ENCODE measurements around the gene CASP9.
A peak's percentile ranks its signal among the peaks of the same experiment; 100 is the strongest.

CASP9 gene

DNA sequence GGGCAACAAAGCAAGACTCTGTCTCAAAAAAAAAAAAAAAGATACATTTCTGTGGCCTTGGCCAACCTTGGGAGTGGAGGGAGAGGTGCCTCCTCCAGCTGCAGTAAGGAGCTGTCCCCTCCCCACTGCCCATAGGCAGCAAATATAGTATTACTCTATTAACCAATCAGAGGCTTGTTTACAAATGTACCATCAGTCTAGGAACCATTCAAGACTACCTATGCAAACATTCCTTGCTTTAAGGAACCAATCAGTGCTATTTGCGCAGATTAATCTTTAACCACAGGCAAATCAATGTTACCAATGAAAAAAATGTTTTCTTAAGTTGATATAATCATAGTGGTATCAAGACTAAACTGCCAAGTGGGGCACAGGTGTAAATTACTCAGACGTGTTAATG, 66.4 kb downstream of the CASP9 start:
- no peak overlapping the region for H4K91ac ChIP-seq (ENCODE audit: low read length)
- H2BK120ac ChIP-seq (ENCODE audit: low read depth, low read length) = no peak overlapping the region
- no peak overlapping the region for H2AK5ac ChIP-seq (ENCODE audit: low read length, severe bottlenecking)
- no peak overlapping the region for H3K23ac ChIP-seq (ENCODE audit: low read length in 2 of 2)
- H2BK12ac ChIP-seq (ENCODE audit: low read length in 2 of 2) = no peak overlapping the region
- H2BK15ac ChIP-seq (ENCODE audit: low read depth, poor library complexity, severe bottlenecking) = no peak overlapping the region
- H3K79me1 ChIP-seq (replicated peaks; ENCODE audit: low read length, poor library complexity, severe bottlenecking) = no peaks in the 10 kb centered on the region
- no peaks in the 10 kb centered on the region for H3K36me3 ChIP-seq (ENCODE audit: control insufficient read depth in 1 of 2, insufficient read depth in 2 of 2, low read depth in 1 of 2, low read length in 2 of 2)
- peaks cover 0 to 3% of the 10 kb centered on the region in 2 experiments for H3K27me3 ChIP-seq (ENCODE audit: control insufficient read depth in 1 of 2, insufficient read depth in 1 of 2, low read length in 2 of 2)
- H3K4me1 ChIP-seq (ENCODE audit: control insufficient read depth, insufficient read depth, low read depth, low read length) = peaks cover 5% of the 10 kb centered on the region
- no peak overlapping the region for H3K4me3 ChIP-seq (ENCODE audit: insufficient read depth in 1 of 2, low read depth in 1 of 2, low read length in 2 of 2)
- no peak overlapping the region for H3K4me2 ChIP-seq (ENCODE audit: low read length, poor library complexity, severe bottlenecking)
- H4K8ac ChIP-seq (ENCODE audit: low read length) = no peak overlapping the region
- no peak overlapping the region for H3K4ac ChIP-seq (ENCODE audit: low read depth in 1 of 2, low read length in 2 of 2)
- 60% methylated on average over 1 of the region's 2 CpGs for WGBS
- H3K9me3 ChIP-seq (ENCODE audit: control insufficient read depth, low read length) = no peaks in the 10 kb centered on the region
- no peak overlapping the region for H2AFZ ChIP-seq (ENCODE audit: low read depth, low read length)
- no peak for DNase-seq
- H3K18ac ChIP-seq (ENCODE audit: low read depth in 1 of 2, low read length in 2 of 2) = no peak overlapping the region
- no peak overlapping the region for H3K27ac ChIP-seq (ENCODE audit: low read length, poor library complexity, severe bottlenecking)
- H3K14ac ChIP-seq (ENCODE audit: low read length in 2 of 2) = no peak overlapping the region
- no peak overlapping the region for H2BK5ac ChIP-seq (ENCODE audit: low read depth, low read length, poor library complexity, severe bottlenecking)
- no peak overlapping the region for H3K9ac ChIP-seq (ENCODE audit: low read length)

DNA sequence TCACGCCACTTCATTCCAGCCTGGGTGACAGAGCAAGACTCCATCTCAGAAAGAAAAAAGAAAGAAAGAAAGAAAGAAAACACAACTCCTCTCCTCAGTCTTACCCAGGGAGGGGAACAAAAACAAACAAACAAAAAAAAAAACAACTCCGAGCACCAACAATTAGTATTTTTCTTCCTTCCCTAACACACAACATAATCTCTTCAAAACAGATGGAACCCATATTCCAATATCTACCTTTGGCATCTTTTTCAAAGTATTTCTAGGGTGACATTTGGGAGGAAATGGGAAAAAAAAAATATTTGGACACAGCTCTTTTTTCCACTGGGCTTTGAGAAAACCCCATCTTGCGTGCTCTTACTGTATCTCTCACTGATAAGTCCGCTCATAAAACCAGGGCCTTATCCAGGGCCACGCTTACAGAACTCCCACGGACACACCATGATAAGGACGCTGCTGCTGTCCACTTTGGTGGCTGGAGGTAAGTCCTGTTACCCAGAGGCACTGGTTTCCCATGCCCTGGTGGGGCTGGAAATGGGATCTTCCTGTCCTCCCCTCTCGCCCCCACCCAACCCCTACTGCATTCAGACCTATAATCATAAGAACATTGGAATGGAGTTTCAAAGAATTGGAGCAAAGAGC, 67.6 kb downstream of the CASP9 start, which contains the start of gene CELA2A:
TSS of gene CELA2A (plus strand) at position 420 of the 642 bp plus-strand sequence. CDS start at position 442, 22 bp downstream.
- Histone ChIP-seq H3K23ac (ENCODE audit: low read length in 2 of 2) (no peak within 1 kb of the TSS), H2BK120ac (ENCODE audit: low read depth, low read length) (no peak within 1 kb of the TSS), H2AK5ac (ENCODE audit: low read length, severe bottlenecking) (no peak within 1 kb of the TSS), H3K9ac (ENCODE audit: low read length) (no peak within 1 kb of the TSS), H3K18ac (ENCODE audit: low read depth in 1 of 2, low read length in 2 of 2) (no peak within 1 kb of the TSS), H3K4ac (ENCODE audit: low read depth in 1 of 2, low read length in 2 of 2) (no peak within 1 kb of the TSS), H3K4me2 (ENCODE audit: low read length, poor library complexity, severe bottlenecking) (no peak within 1 kb of the TSS), H4K8ac (ENCODE audit: low read length) (no peak within 1 kb of the TSS), H3K4me3 (ENCODE audit: insufficient read depth in 1 of 2, low read depth in 1 of 2, low read length in 2 of 2) (no peak within 1 kb of the TSS), H3K9me3 (ENCODE audit: control insufficient read depth, low read length) (no peaks in the 10 kb centered on the region), H3K27me3 (ENCODE audit: control insufficient read depth in 1 of 2, insufficient read depth in 1 of 2, low read length in 2 of 2) (peaks cover 0 to 3% of the 10 kb centered on the region in 2 experiments), H2BK15ac (ENCODE audit: low read depth, poor library complexity, severe bottlenecking) (no peak within 1 kb of the TSS), H3K14ac (ENCODE audit: low read length in 2 of 2) (no peak within 1 kb of the TSS), H2BK12ac (ENCODE audit: low read length in 2 of 2) (no peak within 1 kb of the TSS), H2AFZ (ENCODE audit: low read depth, low read length) (no peak within 1 kb of the TSS), H3K79me1 (replicated peaks; ENCODE audit: low read length, poor library complexity, severe bottlenecking) (no peaks in the 10 kb centered on the region), H2BK5ac (ENCODE audit: low read depth, low read length, poor library complexity, severe bottlenecking) (no peak within 1 kb of the TSS), H3K27ac (ENCODE audit: low read length, poor library complexity, severe bottlenecking) (no peak within 1 kb of the TSS), H3K4me1 (ENCODE audit: control insufficient read depth, insufficient read depth, low read depth, low read length) (peaks cover 5% of the 10 kb centered on the region), H3K36me3 (ENCODE audit: control insufficient read depth in 1 of 2, insufficient read depth in 2 of 2, low read depth in 1 of 2, low read length in 2 of 2) (no peaks in the 10 kb centered on the region), H4K91ac (ENCODE audit: low read length) (no peak within 1 kb of the TSS)
- no peak for DNase-seq
- 91% methylated on average over 7 of the region's 8 CpGs for WGBS

DNA sequence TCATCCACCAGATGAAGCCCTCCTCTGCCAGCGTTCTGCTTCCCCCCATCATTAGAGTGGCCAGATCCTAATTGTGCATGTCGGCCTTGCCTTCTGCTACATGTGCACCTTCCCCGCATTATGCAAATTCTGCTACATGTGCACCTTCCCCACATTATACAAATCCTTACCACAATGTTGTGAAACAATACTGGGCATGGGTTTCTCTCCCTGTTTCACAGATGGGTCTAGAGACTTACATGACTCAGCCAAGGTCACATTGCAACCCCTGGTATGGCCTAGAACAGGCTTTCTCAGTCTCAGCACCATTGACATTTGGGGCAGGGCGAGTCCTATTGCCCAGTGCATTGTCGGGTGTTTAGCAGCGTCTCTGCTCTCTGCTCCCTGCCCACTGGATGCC, 68.5 kb downstream of the CASP9 start:
- Histone ChIP-seq H4K8ac (ENCODE audit: low read length) (no peak overlapping the region), H2AK5ac (ENCODE audit: low read length, severe bottlenecking) (no peak overlapping the region), H2AFZ (ENCODE audit: low read depth, low read length) (no peak overlapping the region), H3K27me3 (ENCODE audit: control insufficient read depth in 1 of 2, insufficient read depth in 1 of 2, low read length in 2 of 2) (peaks cover 0 to 3% of the 10 kb centered on the region in 2 experiments), H4K91ac (ENCODE audit: low read length) (no peak overlapping the region), H3K14ac (ENCODE audit: low read length in 2 of 2) (no peak overlapping the region), H3K9ac (ENCODE audit: low read length) (no peak overlapping the region), H2BK12ac (ENCODE audit: low read length in 2 of 2) (no peak overlapping the region), H3K79me1 (replicated peaks; ENCODE audit: low read length, poor library complexity, severe bottlenecking) (no peaks in the 10 kb centered on the region), H3K23ac (ENCODE audit: low read length in 2 of 2) (no peak overlapping the region), H3K9me3 (ENCODE audit: control insufficient read depth, low read length) (no peaks in the 10 kb centered on the region), H3K4me2 (ENCODE audit: low read length, poor library complexity, severe bottlenecking) (no peak overlapping the region), H3K18ac (ENCODE audit: low read depth in 1 of 2, low read length in 2 of 2) (no peak overlapping the region), H2BK120ac (ENCODE audit: low read depth, low read length) (no peak overlapping the region), H3K4me3 (ENCODE audit: insufficient read depth in 1 of 2, low read depth in 1 of 2, low read length in 2 of 2) (no peak overlapping the region), H3K4me1 (ENCODE audit: control insufficient read depth, insufficient read depth, low read depth, low read length) (peaks cover 5% of the 10 kb centered on the region), H2BK5ac (ENCODE audit: low read depth, low read length, poor library complexity, severe bottlenecking) (no peak overlapping the region), H3K36me3 (ENCODE audit: control insufficient read depth in 1 of 2, insufficient read depth in 2 of 2, low read depth in 1 of 2, low read length in 2 of 2) (no peaks in the 10 kb centered on the region), H3K27ac (ENCODE audit: low read length, poor library complexity, severe bottlenecking) (no peak overlapping the region), H3K4ac (ENCODE audit: low read depth in 1 of 2, low read length in 2 of 2) (no peak overlapping the region), H2BK15ac (ENCODE audit: low read depth, poor library complexity, severe bottlenecking) (no peak overlapping the region)
- 94% methylated on average over 6 of the region's 6 CpGs for WGBS
- peak; percentile 43 for DNase-seq

DNA sequence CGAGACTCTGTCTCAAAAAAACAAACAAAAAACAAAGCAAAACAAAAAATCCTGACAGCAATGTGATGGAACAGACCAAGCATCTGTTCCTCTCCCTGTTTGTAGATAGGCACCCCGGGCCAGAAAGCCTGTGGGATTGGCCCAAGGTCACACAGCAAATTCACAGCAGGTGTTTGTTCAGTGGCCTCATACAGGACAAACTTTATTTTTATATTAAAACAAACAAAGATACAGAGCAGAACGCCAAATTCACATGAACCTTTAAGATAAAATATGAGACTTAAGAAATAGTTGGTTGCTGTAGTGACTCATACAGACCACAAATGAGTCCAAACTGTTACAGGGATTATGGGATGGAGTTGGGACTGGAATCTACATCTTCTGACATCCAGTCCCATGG, 69.8 kb downstream of the CASP9 start:
- Histone ChIP-seq H2BK15ac (ENCODE audit: low read depth, poor library complexity, severe bottlenecking) (no peak overlapping the region), H3K9ac (ENCODE audit: low read length) (no peak overlapping the region), H3K14ac (ENCODE audit: low read length in 2 of 2) (no peak overlapping the region), H3K4me3 (ENCODE audit: insufficient read depth in 1 of 2, low read depth in 1 of 2, low read length in 2 of 2) (no peak overlapping the region), H2AFZ (ENCODE audit: low read depth, low read length) (no peak overlapping the region), H2BK120ac (ENCODE audit: low read depth, low read length) (no peak overlapping the region), H3K4me1 (ENCODE audit: control insufficient read depth, insufficient read depth, low read depth, low read length) (peaks cover 5% of the 10 kb centered on the region), H2BK12ac (ENCODE audit: low read length in 2 of 2) (no peak overlapping the region), H3K27me3 (ENCODE audit: control insufficient read depth in 1 of 2, insufficient read depth in 1 of 2, low read length in 2 of 2) (peaks cover 0 to 3% of the 10 kb centered on the region in 2 experiments), H3K4me2 (ENCODE audit: low read length, poor library complexity, severe bottlenecking) (no peak overlapping the region), H3K79me1 (replicated peaks; ENCODE audit: low read length, poor library complexity, severe bottlenecking) (no peaks in the 10 kb centered on the region), H3K23ac (ENCODE audit: low read length in 2 of 2) (no peak overlapping the region), H3K9me3 (ENCODE audit: control insufficient read depth, low read length) (no peaks in the 10 kb centered on the region), H2BK5ac (ENCODE audit: low read depth, low read length, poor library complexity, severe bottlenecking) (no peak overlapping the region), H3K36me3 (ENCODE audit: control insufficient read depth in 1 of 2, insufficient read depth in 2 of 2, low read depth in 1 of 2, low read length in 2 of 2) (no peaks in the 10 kb centered on the region), H3K18ac (ENCODE audit: low read depth in 1 of 2, low read length in 2 of 2) (no peak overlapping the region), H3K27ac (ENCODE audit: low read length, poor library complexity, severe bottlenecking) (no peak overlapping the region), H3K4ac (ENCODE audit: low read depth in 1 of 2, low read length in 2 of 2) (no peak overlapping the region), H4K91ac (ENCODE audit: low read length) (no peak overlapping the region), H4K8ac (ENCODE audit: low read length) (no peak overlapping the region), H2AK5ac (ENCODE audit: low read length, severe bottlenecking) (no peak overlapping the region)
- peak; percentile 55 for DNase-seq
- WGBS = 69% methylated on average over 2 of the region's 3 CpGs
